ENCODE measurements around the gene SV2B. TPM values are rescaled to one million over a fixed set of nuclear protein-coding genes. Genes with fewer than 3 reads are reported as not detected.

SV2B gene
- total and polyA plus RNA-seq, 9 of the 15 experiments (the other 6 are each of a cell fraction or from before 2014, with no cell fraction given), result 0.01 to 0.25 (median 0.11) TPM

GRCh38 chr15:91075739-91076138, 24.3 kb upstream of the SV2B start:
- H3K79me2 ChIP-seq (ENCODE audit: control insufficient read depth, insufficient read depth, low read length), result no peaks in the 10 kb centered on the region
- intact Hi-C loops (cut with micrococcal nuclease) (no loop called here), in situ Hi-C loops (cut with MboI) (no loop called here)
- H3K9ac ChIP-seq (ENCODE audit: insufficient read depth in 1 of 2, low read depth in 2 of 2, low read length in 2 of 2), result no peak overlapping the region
- CTCF ChIA-PET (ENCODE audit: low intra/inter-chr PET ratio), result interaction anchor here (0.6 kb wide), 1 partner anchor 809 kb away, joined by 10 read pairs; no protein-coding TSS in a partner anchor
- no peaks in the 10 kb centered on the region for H3K9me1 ChIP-seq (ENCODE audit: control insufficient read depth, insufficient read depth, low read length)
- DNase-seq (ENCODE audit: extremely low read depth in 1 of 4, low spot score in 3 of 4) (no peak), ATAC-seq (0 out of 3 replicates have a peak, but pooled peaks have one; percentile 29), FAIRE-seq (no peak)
- no peak overlapping the region for H3K4me3 ChIP-seq
- TF ChIP-seq FOXJ2 (tag; IDR thresholded peaks at IDR 0.05) (0 out of 2 replicates have a peak, but pooled peaks have one; percentile 63), RFX1 (IDR thresholded peaks at IDR 0.05) (peak; percentile 31; the same call in 1 of the 2 replicates), ZNF224 (CRISPR knock-in tag; IDR thresholded peaks at IDR 0.05) (no peak), GABPA (tag; conservative IDR thresholded peaks at IDR 0.05; ENCODE audit: low read depth) (peak; percentile 52), ZNF592 (IDR thresholded peaks at IDR 0.05) (no peak), ZNF384 (IDR thresholded peaks at IDR 0.05; ENCODE audit: low read depth, low read length) (no peak), MAFG (tag; conservative IDR thresholded peaks at IDR 0.05) (peak; percentile 89), ZNF584 (CRISPR knock-in tag; IDR thresholded peaks at IDR 0.05; ENCODE audit: low read depth) (no peak), MYC (IDR thresholded peaks at IDR 0.05; ENCODE audit: low read depth, low read length) (no peak), MYC (CRISPR knock-in tag; IDR thresholded peaks at IDR 0.05; ENCODE audit: borderline replicate concordance, low read depth) (no peak), ZNF140 (CRISPR knock-in tag; IDR thresholded peaks at IDR 0.05) (no peak), C11orf30 (IDR thresholded peaks at IDR 0.05; ENCODE audit: low read depth) (peak; percentile 70), RBM22 (IDR thresholded peaks at IDR 0.05; ENCODE audit: low read depth, low read length, poor library complexity, severe bottlenecking) (no peak), ZNF316 (IDR thresholded peaks at IDR 0.05) (peak; percentile 47; the same call in 1 of the 2 replicates), MAFK (IDR thresholded peaks at IDR 0.05; ENCODE audit: low read length) (0 out of 2 replicates have a peak, but pooled peaks have one; percentile 17), NFE2 (IDR thresholded peaks at IDR 0.05; ENCODE audit: low read depth) (peak; percentile 75), NFE2L1 (tag; IDR thresholded peaks at IDR 0.05; ENCODE audit: borderline replicate concordance, low read depth) (peak; percentile 42; the same call in 1 of the 2 replicates), LCOR (CRISPR knock-in tag; IDR thresholded peaks at IDR 0.05) (no peak), NCOR1 (IDR thresholded peaks at IDR 0.05) (no peak)
- POLR2A ChIA-PET, result interaction anchor here (0.8 to 1.8 kb wide), 2 partner anchors 9 to 254 kb away, joined by 3 to 8 read pairs; no protein-coding TSS in a partner anchor
- H3K27me3 ChIP-seq (ENCODE audit: control insufficient read depth in 2 of 2, insufficient read depth in 2 of 2, low read length in 2 of 2), result peaks cover 8 to 10% of the 10 kb centered on the region in 2 experiments; a peak in 3 of 5 replicates
- H3K4me1 ChIP-seq (replicated peaks in 1 of 2; ENCODE audit: control insufficient read depth in 2 of 2, insufficient read depth in 2 of 2, low read length in 2 of 2), result no peaks in the 10 kb centered on the region
- H3K9me3 ChIP-seq (replicated peaks; ENCODE audit: control insufficient read depth, insufficient read depth, low read depth, low read length), result no peaks in the 10 kb centered on the region
- H2AFZ ChIP-seq (ENCODE audit: low read depth, low read length), result no peak overlapping the region
- H3K27ac ChIP-seq (ENCODE audit: extremely low read depth, low read depth, low read length), result no peak overlapping the region
- no TSS peak for BruUV-seq (replicated peaks)
- no peaks in the 10 kb centered on the region for H4K20me1 ChIP-seq (replicated peaks; ENCODE audit: control insufficient read depth, insufficient read depth, low read length)
- 0% methylated on average over 1 of the region's 1 CpG for WGBS (ENCODE audit: insufficient coverage, low coverage, missing lambda C conversion rate)
- no peaks in the 10 kb centered on the region for H3K36me3 ChIP-seq (ENCODE audit: control insufficient read depth, insufficient read depth, low read length)
- H3K4me2 ChIP-seq (ENCODE audit: insufficient read depth, low read length), result no peak overlapping the region

All from K562 (cell line).